Measurements from ENCODE around the gene GFI1B.
A peak's percentile ranks its signal among the peaks of the same experiment; 100 is the strongest.
"Not testable (repeated sequence)": the region's sequence is repeated elsewhere in the genome, so short reads cannot be mapped to it uniquely, and the experiment has no call there.

GFI1B gene

DNA sequence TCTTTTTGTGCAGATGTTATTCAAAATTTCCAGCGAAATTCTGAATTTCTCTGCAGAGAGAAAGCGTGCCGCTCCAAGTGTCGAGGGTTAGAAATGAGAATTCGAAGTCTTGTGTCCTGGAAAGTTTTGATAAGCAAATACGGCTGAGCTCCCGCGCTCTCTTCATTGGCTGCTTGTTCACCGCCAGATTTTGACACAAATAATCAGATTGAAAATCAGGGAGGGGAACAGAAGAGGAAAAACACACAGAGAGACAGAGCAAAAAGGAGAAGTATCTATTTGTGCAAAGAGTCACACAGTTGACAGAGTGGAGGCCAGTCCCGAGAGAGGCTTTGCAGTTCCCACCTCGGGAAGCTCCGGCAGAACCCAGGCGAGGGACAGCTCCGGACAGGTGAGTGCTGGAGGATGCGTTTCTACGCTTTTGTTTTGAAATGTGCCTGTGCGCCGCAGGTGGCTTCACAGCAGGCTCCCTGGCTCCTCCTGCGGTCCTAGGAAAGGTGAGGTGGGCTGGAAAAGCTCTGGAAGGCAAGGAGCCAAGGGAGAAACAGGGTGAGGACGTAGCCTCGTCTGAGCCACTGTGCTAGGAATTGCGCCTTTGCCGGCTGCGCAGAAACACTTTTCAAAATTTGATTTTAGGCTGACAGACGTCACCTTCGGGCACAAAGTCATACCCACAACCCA is at the start of gene GFI1B:
TSS of gene GFI1B (plus strand) at position 244 of the 681 bp plus-strand sequence. CDS start 7,985 bp downstream, outside the sequence.
- no peak for DNase-seq

DNA sequence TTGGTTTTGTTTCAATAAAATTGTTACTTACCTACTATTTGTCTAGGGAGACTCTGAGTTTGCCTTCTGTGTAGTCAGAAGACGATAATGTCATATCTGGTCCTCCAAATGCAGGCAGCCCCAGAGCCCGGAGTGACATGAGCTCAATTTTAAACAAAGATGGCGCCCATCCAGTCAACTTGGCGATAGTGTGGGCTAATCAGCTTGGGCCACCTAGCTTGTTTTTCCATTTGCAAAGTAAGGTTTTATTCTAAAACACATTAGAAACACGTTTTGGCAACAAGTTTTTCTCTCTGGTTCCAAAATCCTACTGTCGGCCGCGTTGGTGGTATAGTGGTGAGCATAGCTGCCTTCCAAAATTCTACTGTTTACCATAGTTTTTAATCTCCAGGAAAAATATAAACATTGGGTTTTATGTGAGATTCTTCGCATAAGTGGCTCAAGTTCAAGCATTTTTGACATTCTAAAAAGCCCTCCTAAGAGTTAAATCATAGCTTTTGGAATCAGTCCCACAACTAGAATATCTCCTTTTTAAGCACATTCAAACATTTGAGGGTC is 47.2 kb upstream of the GFI1B start:
- no peak for DNase-seq

DNA sequence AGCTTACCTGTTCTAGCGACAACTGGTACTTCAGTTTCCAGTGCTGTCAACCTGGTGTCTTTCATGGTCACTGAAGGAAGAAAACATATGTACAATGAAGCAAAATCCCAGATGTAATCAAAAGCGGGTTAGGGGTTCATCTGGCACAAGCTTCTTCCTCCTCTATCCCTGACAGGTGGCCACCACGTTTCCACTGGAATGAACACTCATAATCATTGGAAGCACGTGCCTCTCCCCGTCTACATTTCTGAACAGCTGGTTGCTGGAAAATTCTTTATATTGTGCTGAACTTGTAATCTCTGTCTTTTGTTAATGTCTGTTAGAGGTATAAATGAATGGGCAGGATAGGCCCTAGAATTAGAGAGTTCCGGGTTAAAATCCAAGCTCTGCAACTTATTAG is 43.5 kb upstream of the GFI1B start:
- DNase-seq = no peak

DNA sequence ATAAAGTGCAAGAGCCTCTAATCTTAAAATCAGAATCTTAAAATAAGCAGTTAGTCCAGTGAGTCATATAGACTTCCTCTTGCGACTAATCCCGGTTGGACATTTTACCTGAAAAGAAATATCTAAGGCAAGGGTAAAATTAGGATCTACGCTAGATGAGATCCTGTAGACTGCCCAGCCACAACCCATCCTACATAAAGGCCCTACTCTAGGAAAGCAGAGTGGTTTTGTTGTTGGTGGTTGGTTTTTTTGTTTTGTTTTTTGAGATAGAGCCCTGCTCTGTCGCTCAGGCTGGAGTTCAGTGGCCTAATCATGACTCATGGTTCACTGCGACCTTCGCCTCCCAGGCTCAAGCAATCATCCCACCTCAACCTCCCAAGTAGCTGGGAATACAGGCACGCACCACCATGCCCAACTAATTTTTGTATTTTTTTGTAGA is 41.0 kb upstream of the GFI1B start:
- no peak for DNase-seq

DNA sequence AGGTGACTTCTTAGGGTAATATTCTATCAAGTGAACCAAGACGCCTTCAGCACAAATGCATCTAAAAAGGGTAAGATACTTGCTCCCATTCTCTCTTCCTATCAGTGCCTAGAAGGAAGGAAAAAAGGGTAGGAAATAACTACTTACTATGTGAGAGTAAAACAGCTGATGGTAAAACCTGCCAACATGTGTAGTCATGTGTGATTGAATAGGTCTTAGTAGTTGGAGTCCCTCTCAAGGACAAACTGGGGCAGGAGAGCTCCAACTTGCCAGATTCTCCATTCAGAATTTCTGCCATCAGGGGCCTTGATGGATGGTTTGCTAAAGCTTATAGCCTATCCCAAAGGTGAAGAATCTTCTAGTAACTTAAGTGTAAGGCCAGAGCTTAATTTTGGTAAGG is 39.3 kb upstream of the GFI1B start:
- DNase-seq = no peak

DNA sequence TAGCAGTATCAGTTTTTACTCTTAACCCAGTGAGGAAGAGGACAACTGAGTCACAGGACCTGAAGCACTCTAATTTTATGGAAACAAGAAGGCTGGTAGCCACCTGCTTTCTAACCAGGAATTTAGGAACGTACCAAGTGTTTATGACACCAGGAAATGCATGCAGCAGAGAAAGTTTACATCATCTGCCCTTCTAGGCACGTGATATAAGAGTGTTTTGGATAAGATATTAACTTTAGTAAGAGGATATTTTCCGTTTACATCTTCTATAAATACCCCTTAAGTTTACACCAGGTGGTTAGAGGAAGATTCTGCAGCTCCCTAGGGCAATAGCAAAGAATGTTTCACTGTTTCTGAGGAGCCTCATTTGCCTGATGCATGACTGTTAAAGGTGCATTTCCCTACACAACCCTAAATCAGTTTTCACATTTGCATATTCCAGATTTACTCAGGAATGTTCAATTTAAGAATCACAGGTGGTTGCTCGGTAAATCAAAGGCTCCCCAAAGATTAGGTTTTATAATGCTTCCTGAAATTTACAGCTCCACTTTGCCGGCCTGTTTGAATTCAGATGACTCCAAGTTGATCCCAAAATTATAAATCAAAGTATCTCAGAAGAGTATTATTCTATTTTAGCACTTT is 35.8 kb upstream of the GFI1B start:
- no peak for DNase-seq

DNA sequence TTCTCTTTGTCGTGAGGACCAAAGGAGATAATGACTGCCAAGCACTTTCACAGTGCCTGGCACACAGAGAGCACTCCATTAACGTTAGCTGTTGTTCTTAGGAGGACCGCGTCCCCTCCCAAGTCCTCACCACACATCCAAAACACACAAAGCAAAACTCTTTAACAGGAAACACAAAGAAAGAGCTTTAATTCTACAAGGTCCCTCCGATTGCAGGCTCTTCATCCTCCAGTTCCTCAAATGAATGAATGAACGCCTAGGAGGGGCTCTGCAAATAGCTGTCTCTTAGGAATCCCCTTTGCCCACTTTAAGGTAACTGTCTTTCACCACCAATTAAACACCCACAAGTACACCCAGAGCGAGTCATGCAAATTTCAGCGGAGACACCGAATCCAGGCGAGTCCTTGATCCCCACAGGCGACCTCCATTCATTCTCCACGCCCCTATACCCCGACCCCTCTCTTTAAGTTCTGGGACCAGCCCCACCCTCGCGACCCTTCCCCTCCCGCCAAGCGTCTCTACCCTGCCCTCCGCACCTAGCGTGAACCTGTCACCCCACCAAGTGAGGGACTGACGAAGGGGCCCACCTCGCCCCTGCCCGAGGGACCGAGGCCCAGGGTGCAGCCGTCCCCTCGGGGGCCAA is 34.7 kb upstream of the GFI1B start:
- DNase-seq = no peak

DNA sequence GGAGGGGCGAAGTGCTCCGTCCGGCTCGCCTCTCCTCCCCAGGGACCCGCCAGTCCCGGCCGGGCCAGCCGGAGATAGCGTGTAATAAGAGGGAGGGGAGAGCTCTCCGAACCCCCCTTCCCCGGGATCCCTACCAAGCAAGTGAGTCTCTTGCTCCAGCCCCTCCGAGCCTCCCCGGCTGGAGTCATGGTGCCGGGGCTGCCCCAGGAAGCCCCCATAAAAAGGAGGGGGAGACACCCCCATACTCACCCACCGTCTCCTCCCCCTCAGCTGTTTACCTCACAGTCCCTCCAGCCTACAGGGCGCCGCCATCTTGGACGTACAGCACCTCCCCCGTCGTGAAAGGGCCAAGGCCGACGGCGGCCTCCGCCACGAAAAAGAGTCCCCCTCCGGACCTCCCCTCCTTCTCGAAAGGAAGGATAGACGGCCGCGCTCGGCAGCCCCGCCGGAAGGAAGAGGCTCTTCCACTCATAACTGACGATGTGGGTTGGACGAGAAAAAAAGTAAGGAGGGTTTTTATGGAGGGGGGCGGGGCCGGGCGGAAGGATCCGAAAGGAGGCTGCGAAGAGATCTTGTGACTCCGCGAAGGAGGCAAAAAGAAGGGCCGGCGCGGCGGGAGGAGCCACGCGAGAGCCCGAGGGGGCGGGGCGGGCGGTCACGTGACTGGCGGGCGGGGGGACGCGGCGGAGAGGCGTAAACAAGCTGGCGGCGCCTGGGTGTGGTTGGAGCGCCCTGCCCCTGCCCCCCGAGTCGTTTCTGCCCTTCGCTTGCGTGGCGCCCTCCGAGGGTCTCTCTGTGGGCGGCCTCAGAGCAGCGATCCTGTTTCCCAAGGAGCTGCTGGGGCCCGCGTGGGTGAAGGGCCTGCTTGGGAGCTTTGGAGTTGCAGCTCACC is 34.0 kb upstream of the GFI1B start, which contains the start of gene TSC1:
TSS of gene TSC1 (minus strand) at position 323 of the 892 bp plus-strand sequence. CDS start 15,744 bp downstream, outside the sequence.
- DNase-seq = peak; percentile 8

DNA sequence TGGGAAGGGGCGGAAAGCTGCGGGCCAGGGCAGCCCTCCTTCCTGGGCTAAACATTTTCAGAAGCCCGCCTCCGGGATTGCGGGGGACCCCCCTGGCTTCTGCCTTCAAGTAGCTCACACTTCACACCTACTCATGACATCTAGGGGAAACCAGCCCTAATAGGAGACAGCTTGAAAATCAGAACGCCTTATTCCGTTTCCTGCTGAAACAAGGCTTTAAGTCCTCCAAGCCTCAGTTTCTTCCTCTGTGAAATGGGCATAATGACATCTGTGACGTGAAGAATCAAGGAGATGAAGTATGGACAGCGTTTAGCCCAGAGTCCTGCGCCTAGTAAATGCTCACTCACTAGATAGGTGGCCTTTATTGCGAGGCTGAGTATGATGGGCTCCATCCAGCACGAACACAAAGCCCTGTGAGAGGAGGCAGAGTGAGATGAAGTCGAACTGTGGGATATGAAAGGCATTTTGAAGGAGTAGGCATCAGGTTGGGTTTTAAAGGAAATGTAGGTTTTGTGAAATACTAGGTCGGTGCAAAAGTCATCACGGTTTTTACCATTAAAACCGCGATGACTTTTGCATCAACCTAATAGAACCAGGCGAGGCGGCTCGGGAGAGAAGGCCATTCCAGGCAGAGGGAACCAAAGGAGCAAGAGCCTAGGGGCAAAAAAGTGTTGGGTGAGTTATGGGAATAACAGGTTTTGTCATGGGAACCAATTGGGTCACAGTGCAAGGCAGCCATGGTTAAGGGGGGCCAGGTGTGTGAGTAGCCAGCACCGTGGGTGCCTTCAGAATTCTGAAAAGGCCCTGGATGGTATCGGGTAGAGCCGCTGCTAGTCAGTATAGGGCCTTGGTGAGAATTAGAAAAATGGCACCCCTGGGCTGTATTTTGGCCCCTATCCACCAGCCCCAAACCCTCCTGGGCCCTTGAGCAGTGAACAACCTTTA is 33.0 kb upstream of the GFI1B start:
- DNase-seq = no peak

DNA sequence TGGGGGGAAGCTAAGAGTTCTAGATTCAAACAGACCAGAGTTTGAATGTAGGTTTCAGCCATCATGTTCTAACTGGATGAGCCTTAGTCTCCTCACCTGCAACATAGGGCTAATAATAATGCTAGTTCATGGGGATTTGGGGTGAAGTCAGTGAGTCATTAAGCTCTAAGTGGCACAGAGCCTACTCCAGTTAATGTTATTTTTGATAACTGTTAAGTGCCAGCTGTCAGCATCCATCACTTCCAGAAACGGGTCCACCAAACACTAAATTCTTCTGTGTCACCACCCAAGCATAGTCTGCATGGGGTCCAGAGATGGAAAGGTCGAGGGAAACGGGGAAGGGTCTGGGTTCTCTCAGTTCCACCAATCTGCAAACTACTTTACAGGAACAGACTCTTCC is 32.3 kb upstream of the GFI1B start:
- DNase-seq = no peak

DNA sequence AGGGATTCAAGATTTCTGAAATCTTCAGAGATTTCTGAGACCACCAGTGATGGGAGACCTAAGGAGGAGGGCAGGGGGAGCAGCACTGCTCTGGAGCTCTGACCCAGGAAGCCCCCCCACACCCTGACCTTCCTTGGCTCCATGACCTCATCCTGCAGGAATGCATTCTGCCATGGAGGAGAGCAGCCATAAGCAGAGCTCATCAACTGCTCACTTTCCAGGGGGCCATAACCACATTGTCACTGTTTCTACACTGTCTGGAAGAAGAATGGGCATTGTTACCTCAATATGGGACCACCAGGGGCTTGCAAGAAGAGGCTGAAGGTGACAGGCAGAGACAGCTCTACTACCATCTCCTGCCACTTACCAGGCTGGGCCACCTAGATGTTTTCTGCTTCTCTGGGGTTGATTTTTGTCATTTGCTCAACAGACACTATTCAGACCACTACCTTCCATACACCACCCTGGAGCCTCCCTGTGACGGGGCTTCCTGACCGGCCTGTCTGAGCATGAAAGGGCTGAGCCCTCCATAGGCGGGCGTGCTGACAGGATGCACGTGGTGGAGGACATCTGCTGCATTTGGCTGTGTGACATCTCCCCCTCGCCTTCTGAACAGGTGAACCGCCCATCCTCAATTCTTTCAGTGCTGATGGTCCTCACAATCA is 31.7 kb upstream of the GFI1B start:
- DNase-seq = no peak

DNA sequence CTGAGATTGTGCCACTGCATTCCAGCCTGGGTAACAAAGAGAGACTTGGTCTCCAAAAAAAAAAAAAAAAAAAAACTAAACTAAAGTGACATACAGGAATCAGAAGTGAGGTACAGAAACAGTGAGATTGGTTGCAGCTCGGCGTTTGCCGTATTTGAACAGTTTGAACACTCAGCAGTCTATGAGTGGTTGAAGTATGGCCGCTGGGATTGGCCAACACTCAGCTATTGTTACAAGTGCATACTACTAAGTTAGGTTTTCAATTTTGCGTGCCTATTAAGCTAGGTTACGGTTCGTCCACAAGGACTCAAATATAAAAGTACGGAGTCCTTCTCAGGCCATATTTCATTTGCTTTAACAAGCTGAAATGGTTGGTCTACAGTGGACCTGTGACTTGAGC is 30.7 kb upstream of the GFI1B start:
- no peak for DNase-seq

DNA sequence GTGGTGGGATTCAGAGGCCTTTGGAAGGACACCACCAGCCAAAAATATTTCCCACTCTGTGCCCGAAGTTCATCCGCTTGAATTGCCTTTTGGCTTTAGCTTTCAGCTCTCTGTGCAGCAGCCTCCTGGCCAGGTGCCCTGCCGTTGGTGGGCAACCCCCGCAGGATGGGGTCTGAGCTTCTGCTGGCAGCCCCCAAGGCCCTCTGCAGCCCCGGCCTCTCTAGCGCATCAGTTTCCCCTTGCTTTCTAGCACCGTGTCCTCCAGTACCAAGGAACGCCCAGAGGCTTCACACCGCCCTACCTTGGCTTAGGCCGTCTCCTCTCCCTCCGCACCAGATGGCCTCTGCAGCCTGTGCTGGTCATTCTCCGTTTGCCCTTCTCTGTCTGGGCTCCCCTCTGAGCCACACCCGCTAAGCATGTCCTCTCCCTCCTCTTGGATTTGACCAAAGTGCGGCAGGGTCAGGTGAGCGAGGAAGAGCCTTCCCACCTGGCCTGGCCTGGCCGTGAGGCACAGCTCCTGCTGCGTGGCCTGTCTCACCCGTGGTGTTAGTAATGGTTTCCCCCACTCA is 29.9 kb upstream of the GFI1B start:
- no peak for DNase-seq

DNA sequence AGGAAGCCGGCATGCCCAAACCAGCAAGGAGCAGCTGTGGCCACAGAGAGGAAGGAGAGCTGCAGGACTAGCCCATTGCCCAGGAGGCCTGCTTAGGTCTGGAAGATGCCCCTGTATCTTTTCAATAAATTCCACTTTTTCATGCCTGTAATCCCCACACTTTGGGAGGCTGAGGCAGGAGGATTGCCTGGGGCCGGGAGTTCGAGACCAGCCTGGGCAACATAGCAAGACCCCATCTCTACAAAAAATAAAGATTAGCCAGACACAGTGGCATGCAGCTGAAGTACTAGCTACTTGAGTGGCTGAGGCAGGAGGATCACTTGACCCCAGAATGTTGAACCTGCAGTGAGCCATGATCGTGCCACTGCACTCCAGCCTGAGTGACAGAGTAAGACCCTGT is 28.8 kb upstream of the GFI1B start:
- DNase-seq = no peak

DNA sequence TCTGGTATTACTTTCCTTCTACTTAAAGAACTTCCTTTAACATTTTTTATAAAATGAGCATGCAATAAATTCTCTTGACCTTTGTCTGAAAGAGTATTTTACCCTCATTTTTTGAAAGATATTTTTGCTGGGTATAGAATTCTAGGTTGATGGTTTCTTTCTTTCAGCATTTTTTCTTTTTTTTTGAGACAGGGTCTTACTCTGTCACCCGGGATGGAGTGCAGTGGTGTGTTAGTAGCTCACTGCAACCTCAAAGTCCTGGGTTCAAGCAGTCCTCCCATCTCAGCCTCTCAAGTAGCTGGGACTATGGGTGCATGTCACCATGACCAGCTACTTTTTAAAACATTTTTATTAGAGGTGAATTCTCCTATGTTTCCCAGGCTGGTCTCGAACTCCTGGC is 23.4 kb upstream of the GFI1B start:
- no peak for DNase-seq

DNA sequence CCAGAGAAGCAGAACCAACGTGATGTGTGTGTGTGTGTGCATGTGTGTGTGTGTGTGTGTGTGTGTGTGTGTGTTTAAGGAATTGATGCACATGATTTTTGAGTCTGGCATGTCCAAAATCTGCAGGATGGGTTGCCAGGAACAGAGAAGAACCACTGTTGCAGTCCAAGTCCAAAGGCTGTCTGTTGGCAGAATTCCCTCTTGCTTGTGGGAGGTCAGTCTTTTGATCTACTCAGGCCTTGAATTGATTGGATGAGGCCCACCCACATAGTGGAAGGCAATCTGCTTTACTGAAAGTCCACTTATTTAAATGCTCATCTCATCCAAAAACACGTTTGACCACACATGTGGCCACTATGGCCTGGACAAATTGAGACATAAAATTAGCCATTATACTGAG is 22.7 kb upstream of the GFI1B start:
- DNase-seq = no peak

DNA sequence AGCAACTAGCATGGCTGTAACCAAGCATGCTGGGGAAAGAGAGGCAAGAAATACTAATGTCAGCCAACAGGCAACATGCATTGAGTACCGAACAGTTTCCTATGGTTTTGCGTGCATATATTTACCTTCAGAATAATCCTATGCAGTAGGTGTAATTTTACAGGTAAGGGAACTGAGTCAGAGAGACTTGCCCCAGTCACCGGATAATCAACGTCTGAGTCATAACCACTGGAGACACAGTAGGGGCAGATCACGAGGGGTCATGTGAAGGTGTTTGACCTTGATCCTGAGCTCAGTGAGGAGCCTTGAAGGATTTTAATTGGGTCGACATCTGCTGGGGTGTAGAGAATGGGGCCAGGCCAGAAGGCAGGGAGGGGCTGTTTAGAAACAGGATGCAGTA is 20.7 kb upstream of the GFI1B start:
- DNase-seq = no peak

DNA sequence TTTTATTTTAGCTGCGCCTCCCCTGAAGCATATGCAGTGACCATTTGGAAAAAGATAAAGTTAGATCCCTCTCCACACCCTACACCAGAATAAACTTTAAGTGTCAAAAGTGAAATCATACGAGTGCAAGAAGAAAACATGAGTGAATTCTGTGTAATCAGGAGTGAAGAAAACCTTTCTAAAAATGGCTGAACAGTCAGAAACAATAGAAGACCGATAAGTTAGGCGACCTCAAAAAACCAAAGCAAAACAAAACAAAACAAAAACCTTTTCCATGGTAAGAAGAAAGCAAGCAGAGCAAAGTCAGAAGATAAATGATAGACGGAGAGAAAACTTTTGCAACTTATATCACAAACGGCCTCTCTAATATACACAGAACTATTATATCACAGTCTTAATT is 17.5 kb upstream of the GFI1B start:
- DNase-seq = no peak

DNA sequence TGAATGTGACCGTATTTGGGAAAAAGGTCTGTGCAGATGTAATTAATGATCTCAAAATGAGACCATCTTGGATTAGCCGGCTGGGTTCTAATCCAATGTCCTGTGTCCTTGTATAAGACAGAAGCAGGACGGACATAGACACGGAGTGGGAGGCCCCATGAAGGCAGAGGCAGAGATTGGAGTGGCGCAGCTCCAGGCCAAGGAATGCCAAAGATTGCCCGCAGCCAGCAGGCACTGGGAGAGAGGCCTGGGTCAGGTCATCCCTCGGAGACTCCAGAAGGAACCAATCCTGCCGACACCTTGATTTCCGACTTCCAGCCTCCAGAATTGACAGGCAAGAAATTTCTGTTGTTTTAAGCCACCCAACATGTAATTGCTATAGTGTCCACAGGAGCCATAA is 13.0 kb upstream of the GFI1B start:
- no peak for DNase-seq

DNA sequence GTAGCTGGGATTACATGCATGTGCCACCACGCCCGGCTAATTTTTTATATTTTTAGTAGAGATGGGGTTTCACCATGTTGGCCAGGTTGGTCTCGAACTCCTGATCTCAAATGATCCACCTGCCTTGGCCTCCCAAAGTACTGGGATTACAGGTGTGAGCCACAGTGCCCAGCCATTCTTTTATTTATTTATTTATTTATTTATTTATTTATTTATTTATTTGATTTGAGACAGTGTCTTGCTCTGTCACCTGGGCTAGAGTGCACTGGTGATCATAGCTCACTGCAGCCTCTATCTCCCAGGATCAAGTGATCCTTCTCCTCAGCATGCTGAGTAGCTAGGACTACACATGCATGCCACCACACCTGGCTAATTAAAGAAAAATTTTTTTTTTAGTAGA is 10.6 kb upstream of the GFI1B start:
- not testable (repeated sequence) for DNase-seq

DNA sequence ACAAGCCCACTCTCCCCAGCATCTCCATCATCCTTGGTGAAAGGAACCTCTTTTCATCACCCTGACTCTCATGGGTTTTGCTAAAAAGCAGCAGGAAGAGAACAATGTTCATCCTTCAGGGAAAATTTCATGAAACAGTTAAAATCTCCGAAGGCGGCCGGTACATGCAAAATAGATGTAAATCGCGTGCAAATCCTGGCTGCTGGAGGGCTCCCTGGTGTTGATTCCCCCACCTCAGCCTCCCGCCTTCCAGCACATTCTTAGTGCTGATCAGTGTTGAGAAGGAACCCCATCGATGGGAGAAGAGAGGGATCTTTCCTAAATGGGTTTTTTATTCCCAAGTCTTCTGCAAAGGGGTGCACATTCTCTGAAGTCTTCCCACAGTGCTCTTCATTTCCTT is 8.7 kb upstream of the GFI1B start:
- DNase-seq = no peak
